DLD1 (cell line): ENCODE data around the gene CCNF.

Experiments used
- in situ Hi-C: cut with HindIII; loops from 2 replicates; pipeline ENCODE4 v1.10.0; 2017; ENCODE audit warnings: low sequenced_read_pairs

CCNF gene

DNA sequence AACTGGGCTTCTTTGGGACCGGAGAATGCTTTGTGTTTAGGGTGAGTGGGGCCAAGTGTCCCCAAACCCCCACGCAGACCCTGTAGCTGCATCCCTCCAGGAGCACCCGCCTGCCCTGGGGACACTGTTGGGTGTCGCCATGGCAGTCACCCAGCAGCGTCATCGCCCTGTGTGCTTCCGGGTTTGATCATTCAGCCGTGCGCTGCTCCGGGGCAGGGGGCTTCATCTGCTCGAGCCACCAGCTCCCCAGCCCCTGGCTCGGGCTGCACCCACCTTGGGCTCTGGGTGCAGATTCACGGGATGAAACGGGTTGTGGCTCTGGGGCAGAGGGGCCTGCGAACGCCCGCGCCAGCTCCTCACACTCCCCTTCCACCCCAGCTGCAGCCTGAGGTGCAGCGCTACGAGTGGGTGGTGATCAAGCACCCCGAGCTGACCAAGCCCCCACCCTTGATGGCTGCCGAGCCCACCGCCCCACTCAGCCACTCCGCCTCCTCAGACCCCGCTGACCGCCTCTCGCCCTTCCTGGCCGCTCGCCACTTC is 70.7 kb downstream of the CCNF start:
- in situ Hi-C loops: loop anchor here (10.0 kb wide), 1 partner anchor 115 kb away; no protein-coding TSS in a partner anchor

DNA sequence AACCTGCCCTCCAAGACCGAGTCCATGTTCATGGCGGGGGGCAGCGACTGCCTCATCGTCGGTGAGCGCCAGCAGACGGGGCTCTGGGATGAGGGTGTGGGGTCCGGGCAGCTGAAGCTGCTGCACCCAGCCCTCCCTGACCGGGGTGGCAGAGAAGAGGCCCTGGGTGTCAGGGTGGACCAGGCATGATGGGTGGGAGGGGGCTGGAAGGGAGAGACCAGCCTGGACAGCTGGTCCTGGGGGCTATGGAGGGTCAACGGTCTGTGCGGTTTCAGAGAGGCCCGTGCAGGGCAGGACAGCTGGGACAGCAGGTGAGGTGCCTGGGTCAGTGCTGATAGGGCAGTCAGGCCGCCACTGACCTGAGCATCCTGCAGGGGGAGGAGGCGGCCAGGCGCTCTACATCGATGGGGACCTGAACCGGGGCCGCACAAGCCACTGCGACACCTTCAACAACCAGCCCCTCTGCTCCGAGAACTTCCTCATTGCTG is 71.2 kb downstream of the CCNF start:
- in situ Hi-C loops: loop anchor here (10.0 kb wide), 1 partner anchor 116 kb away; no protein-coding TSS in a partner anchor

DNA sequence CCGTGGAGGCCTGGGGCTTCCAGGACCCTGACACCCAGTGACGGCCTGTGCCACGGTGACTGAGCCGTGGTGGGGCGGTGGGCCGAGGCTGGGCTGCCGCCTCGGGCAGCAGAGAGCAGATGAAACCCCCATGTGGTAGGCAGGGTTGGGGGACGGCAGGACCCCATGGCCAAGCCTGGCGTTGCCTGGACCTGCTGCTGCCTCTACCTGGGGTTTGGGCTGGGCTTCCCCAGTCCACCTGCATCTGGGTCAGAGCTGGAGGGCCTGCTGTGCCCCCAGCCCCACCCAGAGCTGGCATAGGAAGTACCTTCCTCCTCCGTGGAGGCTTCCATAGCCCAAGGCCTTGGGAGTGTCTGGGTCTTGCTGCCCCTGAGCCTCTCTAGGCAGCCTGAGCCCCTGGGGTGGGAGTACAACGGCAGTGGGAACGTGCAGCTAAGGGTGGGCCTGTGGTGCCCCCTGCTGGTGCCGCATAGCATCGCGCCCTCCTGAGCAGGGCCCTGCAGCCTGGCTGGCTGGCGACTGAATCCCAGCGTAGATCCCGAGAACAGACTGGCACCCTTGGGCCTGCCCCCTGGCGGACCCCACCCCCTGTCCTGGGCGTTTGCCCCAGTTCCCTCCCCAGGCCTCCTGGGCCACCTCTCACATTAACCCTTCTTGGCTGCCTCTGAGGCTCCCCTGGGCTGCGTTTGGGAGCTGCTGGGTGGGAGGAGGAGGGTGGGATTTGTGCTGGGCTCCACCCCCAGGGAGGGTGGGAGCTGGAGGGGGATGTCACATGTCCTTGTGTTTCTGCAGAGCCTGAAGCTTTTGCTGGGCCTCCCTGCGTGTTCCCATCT is 71.9 kb downstream of the CCNF start:
- in situ Hi-C loops: loop anchor here (10.0 kb wide), 1 partner anchor 116 kb away; no protein-coding TSS in a partner anchor

DNA sequence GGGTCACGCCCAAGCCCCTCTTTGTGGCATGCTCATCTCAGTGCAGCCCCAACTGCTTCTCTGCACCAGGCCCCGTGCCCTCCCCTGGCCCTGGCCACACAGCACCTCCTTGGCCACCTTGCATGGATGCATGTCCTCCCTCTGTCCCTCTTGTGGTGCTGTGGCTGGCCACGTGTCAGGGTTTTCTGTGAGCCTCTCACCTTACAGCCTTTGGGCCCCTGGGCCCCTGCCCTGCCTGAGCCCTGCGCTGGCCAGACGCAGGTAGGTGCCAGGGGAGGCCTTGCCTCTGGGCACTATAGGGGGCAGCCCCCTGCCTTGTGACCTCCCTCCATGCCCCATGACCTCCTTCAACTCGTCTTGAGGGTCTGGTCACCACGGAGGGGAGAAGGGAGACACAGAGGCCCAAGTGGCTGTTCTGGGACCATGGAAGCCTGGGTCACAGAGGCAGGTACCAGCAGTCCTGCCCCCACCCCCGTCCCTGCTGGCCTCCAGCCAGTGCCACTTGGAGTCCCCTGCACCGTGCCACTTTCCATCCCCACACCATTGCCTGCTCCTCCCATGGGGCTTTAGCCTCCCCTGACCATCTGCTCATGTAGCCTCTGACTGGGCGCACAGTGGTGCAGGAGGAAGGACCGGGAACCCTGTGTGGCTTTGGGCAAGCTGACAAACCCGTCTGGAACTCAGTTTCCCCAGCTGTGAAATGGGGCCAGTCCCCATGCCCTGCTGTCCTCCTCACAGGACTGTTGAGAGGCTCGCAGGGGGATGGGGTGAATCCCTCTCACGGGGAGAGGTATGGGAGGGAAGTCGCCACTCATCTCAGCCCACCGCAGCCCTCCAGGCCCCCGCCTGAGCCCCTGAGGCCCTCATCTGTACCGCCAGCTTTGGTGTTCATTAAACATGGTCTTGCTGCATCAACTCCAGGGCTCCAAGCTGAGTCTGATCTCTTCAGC is 73.0 kb downstream of the CCNF start:
- in situ Hi-C loops: loop anchor here (10.0 kb wide), 1 partner anchor 117 kb away; no protein-coding TSS in a partner anchor

DNA sequence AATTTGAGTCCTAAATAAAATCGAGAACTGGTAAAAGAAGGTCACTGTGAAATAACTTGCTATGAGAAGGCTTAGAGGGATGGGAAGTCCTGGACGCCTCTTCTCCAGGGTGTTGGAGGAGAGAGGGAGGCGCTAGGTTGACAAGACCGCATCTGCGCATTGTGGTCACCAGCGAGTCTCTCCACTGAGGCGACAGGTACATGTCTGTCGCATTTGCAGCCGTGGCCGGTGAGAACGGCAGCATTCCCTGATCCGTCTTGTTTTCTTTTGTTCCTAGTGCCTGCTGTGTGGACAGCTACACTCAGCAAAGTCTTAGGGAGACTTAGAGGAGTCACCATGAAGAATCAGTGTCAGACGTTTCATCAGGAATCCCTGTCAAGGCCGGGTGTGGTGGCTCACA is 76.4 kb downstream of the CCNF start:
- in situ Hi-C loops: loop anchor here (10.0 kb wide), 1 partner anchor 121 kb away; no protein-coding TSS in a partner anchor

DNA sequence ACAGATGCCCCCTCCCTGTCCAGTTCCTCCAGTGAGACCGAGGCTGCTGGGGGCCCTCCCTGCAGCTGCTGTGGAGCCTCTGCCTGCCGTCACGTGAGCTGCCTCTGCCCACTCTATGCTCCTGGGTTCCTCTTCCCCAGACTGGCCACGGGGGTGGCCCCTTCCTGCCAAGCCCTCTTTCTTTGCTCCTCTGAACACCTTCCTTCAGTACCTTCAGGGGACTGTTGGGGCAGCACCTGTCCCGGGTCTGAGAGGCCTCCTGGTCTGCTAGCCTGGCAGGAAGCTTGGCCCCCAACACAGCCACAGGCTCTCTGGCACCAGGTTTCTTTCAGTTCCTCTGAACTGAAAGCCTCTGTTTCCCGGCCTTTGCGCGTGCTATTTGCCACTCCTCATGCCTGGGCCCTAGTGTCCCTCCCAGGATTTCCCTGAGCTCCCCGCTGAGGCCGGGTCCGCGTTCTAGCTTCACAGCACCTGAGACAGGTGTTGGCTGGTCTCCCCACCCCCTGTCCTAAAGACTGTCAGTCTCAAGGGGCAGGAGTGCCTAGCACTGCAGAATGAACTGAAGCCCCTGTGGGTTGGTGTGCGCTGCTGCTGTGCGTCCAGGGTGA is 77.9 kb downstream of the CCNF start:
- in situ Hi-C loops: loop anchor here (10.0 kb wide), 1 partner anchor 122 kb away; no protein-coding TSS in a partner anchor

DNA sequence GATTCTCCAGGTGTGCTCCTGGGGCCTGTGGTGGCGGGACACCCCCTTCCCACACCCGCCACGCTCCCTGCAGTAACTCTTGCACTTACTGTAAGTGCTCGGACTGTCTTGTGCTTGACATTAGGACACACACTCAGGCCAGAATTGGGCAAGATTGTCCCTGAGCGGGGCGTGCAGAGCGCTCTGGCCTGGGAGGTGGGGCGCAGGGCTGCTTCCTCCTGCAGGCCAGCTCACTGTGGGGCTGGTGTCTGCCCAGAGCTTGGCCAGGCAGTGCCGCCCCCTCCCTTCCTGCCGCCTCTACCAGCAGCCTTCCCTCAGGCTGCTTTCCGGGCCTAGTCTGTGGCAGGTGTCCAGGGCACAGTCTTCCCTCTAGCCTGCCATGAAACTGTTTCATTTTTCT is 78.4 kb downstream of the CCNF start:
- in situ Hi-C loops: loop anchor here (10.0 kb wide), 1 partner anchor 123 kb away; no protein-coding TSS in a partner anchor
